ENCODE results near the gene RSPH9. TPM values are rescaled to one million over a fixed set of nuclear protein-coding genes. Genes with fewer than 3 reads are reported as not detected.

The RSPH9 gene
- total RNA-seq, 2 donors from 2014 or later: not detected

- no peaks in the 10 kb centered on the region for H3K9me3 ChIP-seq
- H3K27ac ChIP-seq: peak overlapping the region; percentile 35 to 36
- no peak overlapping the region for H3K4me3 ChIP-seq
- H3K4me1 ChIP-seq (ENCODE audit: control insufficient read depth in 1 of 2, low read depth in 2 of 2): peaks cover 16 to 49% of the 10 kb centered on the region in 2 donors
- ATAC-seq (ENCODE audit: insufficient number of reproducible peaks, low FRiP score, low read depth): no peak
- no peaks in the 10 kb centered on the region for H3K27me3 ChIP-seq (replicated peaks; ENCODE audit: insufficient read depth)
- peak; percentile 21 for DNase-seq (ENCODE audit: low spot score)
- TF ChIP-seq, protein P1, sequence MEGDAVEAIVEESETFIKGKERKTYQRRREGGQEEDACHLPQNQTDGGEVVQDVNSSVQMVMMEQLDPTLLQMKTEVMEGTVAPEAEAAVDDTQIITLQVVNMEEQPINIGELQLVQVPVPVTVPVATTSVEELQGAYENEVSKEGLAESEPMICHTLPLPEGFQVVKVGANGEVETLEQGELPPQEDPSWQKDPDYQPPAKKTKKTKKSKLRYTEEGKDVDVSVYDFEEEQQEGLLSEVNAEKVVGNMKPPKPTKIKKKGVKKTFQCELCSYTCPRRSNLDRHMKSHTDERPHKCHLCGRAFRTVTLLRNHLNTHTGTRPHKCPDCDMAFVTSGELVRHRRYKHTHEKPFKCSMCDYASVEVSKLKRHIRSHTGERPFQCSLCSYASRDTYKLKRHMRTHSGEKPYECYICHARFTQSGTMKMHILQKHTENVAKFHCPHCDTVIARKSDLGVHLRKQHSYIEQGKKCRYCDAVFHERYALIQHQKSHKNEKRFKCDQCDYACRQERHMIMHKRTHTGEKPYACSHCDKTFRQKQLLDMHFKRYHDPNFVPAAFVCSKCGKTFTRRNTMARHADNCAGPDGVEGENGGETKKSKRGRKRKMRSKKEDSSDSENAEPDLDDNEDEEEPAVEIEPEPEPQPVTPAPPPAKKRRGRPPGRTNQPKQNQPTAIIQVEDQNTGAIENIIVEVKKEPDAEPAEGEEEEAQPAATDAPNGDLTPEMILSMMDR (IDR thresholded peaks at IDR 0.05): no peak
- H3K36me3 ChIP-seq: peaks cover 20% of the 10 kb centered on the region
These were observed 24.4 kb downstream of the RSPH9 start for GRCh38 chr6:43669050-43669921.

DNA sequence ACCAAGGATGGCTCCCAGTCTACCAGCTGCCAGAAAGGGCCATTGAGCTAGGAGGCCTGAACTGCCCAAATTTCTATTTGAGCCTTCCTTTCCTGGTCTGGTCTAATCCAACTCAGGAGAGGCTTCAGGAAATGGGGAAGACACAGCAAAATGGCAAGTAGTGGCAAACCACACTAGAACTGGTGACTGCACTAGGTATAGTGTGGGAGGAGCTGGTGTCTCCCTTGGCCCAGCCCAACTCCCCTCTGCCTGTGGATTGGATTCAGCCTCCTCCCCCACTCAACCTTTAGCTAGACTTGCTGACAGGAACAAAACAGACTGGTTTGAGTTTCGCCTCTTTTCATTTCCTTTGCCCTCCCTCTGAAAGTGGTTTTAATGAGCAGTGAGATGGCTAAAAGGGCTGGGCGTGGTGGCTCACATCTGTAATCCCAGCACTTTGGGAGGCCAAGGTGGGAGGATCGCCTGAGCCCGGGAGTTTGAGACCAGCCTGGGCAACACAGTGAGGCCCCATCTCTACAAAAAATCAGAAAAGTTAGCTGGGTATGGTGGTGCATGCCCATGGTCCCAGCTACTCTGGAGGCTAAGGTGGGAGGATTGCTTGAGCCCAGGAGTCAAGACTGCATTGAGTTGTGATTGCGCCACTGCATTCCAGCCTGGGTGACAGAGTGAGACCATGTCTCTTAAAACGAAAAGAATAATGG is 25.2 kb downstream of the RSPH9 start:
- peaks cover 16 to 49% of the 10 kb centered on the region in 2 donors for H3K4me1 ChIP-seq (ENCODE audit: control insufficient read depth in 1 of 2, low read depth in 2 of 2)
- DNase-seq (ENCODE audit: low spot score) (no peak), ATAC-seq (ENCODE audit: insufficient number of reproducible peaks, low FRiP score, low read depth) (no peak)
- H3K9me3 ChIP-seq: no peaks in the 10 kb centered on the region
- peak overlapping the region; percentile 35 to 36 for H3K27ac ChIP-seq
- TF ChIP-seq, protein P1 (IDR thresholded peaks at IDR 0.05): no peak
- peaks cover 28% of the 10 kb centered on the region for H3K36me3 ChIP-seq
- H3K27me3 ChIP-seq (replicated peaks; ENCODE audit: insufficient read depth): no peaks in the 10 kb centered on the region
- H3K4me3 ChIP-seq: no peak overlapping the region

- Histone ChIP-seq H3K9me3 (no peaks in the 10 kb centered on the region), H3K4me3 (no peak overlapping the region), H3K27ac (peak overlapping the region in 1 of 2 donors; percentile 36), H3K4me1 (ENCODE audit: control insufficient read depth in 1 of 2, low read depth in 2 of 2) (peaks cover 16 to 49% of the 10 kb centered on the region in 2 donors), H3K36me3 (peaks cover 32% of the 10 kb centered on the region), H3K27me3 (replicated peaks; ENCODE audit: insufficient read depth) (no peaks in the 10 kb centered on the region)
- ATAC-seq (ENCODE audit: insufficient number of reproducible peaks, low FRiP score, low read depth): no peak
- DNase-seq (ENCODE audit: low spot score): no peak
- TF ChIP-seq, protein P1 (IDR thresholded peaks at IDR 0.05): no peak
These were observed 25.8 kb downstream of the RSPH9 start for GRCh38 chr6:43670623-43670986.

- TF ChIP-seq, protein P1 (IDR thresholded peaks at IDR 0.05): no peak
- Histone ChIP-seq H3K4me3 (no peak overlapping the region), H3K27me3 (replicated peaks; ENCODE audit: insufficient read depth) (no peaks in the 10 kb centered on the region), H3K36me3 (peaks cover 32% of the 10 kb centered on the region), H3K4me1 (ENCODE audit: control insufficient read depth in 1 of 2, low read depth in 2 of 2) (peaks cover 16 to 49% of the 10 kb centered on the region in 2 donors), H3K9me3 (no peaks in the 10 kb centered on the region), H3K27ac (no peak overlapping the region)
- DNase-seq (ENCODE audit: low spot score) (no peak), ATAC-seq (ENCODE audit: insufficient number of reproducible peaks, low FRiP score, low read depth) (no peak)
These were observed 26.4 kb downstream of the RSPH9 start for GRCh38 chr6:43671011-43671800.
